OCI-LY3 (cell line): Measurements from ENCODE around the gene C6orf141.

Experiments used
- H2AFZ ChIP-seq: fragments of 200-600, 300-600 bp; shearing (Covaris generic); 2 replicates; pipeline ENCODE4 v1.6.0; 2014; ENCODE audit warnings: antibody characterized with exemption, low read depth, low read length
- H3K27ac ChIP-seq: fragments of 200-600, 300-600 bp; sonication (generic); 2 replicates; pipeline ENCODE4 v1.5.1; 2014; ENCODE audit warnings: mild to moderate bottlenecking, low read length, moderate library complexity, mixed read lengths
- H3K27me3 ChIP-seq: fragments of 200-600, 300-600 bp; sonication (generic); 2 replicates; pipeline ENCODE4 v1.6.1; 2014; ENCODE audit warnings: low read depth, low read length, mixed read lengths
- H3K36me3 ChIP-seq: fragments of 200-600, 300-600 bp; sonication (generic); replicated peaks from 2 replicates; pipeline ENCODE3; 2014; ENCODE audit warnings: low read depth, low read length, mixed read lengths
- H3K4me1 ChIP-seq: fragments of 300-600, 200-600 bp; sonication (generic); 2 replicates; pipeline ENCODE4 v1.6.1; 2014; ENCODE audit warnings: low read length, mixed read lengths
- H3K4me2 ChIP-seq: fragments of 200-600, 300-600 bp; sonication (generic); 2 replicates; pipeline ENCODE4 v1.6.1; 2014; ENCODE audit warnings: low read length, mixed read lengths
- H3K4me3 ChIP-seq: fragments of 300-600, 200-600 bp; sonication (generic); 2 replicates; pipeline ENCODE4 v1.5.1; 2014; ENCODE audit warnings: antibody characterized with exemption, mild to moderate bottlenecking, low read length, moderate library complexity
- H3K79me2 ChIP-seq: fragments of 300-600, 200-600 bp; shearing (Covaris generic); 2 replicates; pipeline ENCODE4 v1.6.1; 2014; ENCODE audit warnings: mild to moderate bottlenecking, low read length, mixed read lengths
- H3K9ac ChIP-seq: fragments of 300-600, 200-600 bp; shearing (Covaris generic); 2 replicates; pipeline ENCODE4 v1.6.0; 2014; ENCODE audit warnings: mild to moderate bottlenecking, low read length, moderate library complexity
- H3K9me3 ChIP-seq: fragments of 200-600, 300-600 bp; shearing (Covaris generic); 2 replicates; pipeline ENCODE4 v1.6.1; 2014; ENCODE audit warnings: low read length, mixed read lengths; ENCODE audit not compliant: insufficient read depth
- H4K20me1 ChIP-seq: fragments of 200-600, 300-600 bp; sonication (generic); 2 replicates; pipeline ENCODE4 v1.6.1; 2016; ENCODE audit warnings: low read length, mixed read lengths; ENCODE audit not compliant: insufficient read depth
- CTCF ChIP-seq: fragments of 200-600, 300-600 bp; sonication (generic); IDR thresholded peaks from 2 replicates; pipeline ENCODE4 v1.5.1; 2014; ENCODE audit warnings: antibody characterized with exemption, low read length, low read depth
- EZH2phosphoT487 ChIP-seq: fragments of 200-600 bp; shearing (Covaris generic); IDR thresholded peaks from 2 replicates; pipeline ENCODE4 v1.6.1; 2018; ENCODE audit warnings: antibody characterized with exemption, mixed run types, low read depth

C6orf141 gene

GRCh38 chr6:49524541-49524940 is 25.9 kb upstream of the C6orf141 start:
- H3K27me3 ChIP-seq = no peaks in the 10 kb centered on the region
- no peak overlapping the region for H3K4me3 ChIP-seq
- TF ChIP-seq CTCF (no peak), EZH2phosphoT487 (no peak)

DNA sequence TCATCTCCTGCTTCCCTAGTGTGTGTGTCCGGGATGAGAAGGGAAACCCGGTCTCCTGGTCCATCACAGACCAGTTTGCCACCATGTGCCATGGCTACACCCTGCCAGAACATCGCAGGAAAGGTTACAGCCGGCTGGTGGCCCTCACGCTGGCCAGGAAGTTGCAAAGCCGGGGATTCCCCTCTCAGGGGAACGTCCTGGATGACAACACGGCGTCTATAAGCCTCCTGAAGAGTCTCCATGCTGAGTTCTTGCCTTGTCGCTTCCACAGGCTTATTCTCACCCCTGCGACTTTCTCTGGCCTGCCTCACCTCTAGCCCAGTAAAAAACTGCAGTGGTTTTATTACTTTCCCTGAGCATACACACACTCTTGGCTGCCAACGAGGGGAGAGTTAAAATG is 23.9 kb upstream of the C6orf141 start:
- no peaks in the 10 kb centered on the region for H3K4me1 ChIP-seq
- H3K9ac ChIP-seq = no peak overlapping the region
- no peaks in the 10 kb centered on the region for H3K27me3 ChIP-seq
- no peaks in the 10 kb centered on the region for H3K79me2 ChIP-seq
- no peak overlapping the region for H3K4me2 ChIP-seq
- no peak overlapping the region for H2AFZ ChIP-seq
- TF ChIP-seq CTCF = no peak
- no peaks in the 10 kb centered on the region for H4K20me1 ChIP-seq
- no peak overlapping the region for H3K27ac ChIP-seq
- H3K4me3 ChIP-seq = no peak overlapping the region
- no peaks in the 10 kb centered on the region for H3K9me3 ChIP-seq
- H3K36me3 ChIP-seq = no peaks in the 10 kb centered on the region

More at GRCh38 chr6:49524541-49524940, 25.9 kb upstream of the C6orf141 start:
- H3K79me2 ChIP-seq = no peaks in the 10 kb centered on the region
- no peak overlapping the region for H3K4me2 ChIP-seq
- no peaks in the 10 kb centered on the region for H3K36me3 ChIP-seq
- no peaks in the 10 kb centered on the region for H4K20me1 ChIP-seq
- no peak overlapping the region for H2AFZ ChIP-seq
- no peak overlapping the region for H3K9ac ChIP-seq
- H3K9me3 ChIP-seq = no peaks in the 10 kb centered on the region
- peaks cover 5% of the 10 kb centered on the region for H3K4me1 ChIP-seq
- H3K27ac ChIP-seq = no peak overlapping the region

DNA sequence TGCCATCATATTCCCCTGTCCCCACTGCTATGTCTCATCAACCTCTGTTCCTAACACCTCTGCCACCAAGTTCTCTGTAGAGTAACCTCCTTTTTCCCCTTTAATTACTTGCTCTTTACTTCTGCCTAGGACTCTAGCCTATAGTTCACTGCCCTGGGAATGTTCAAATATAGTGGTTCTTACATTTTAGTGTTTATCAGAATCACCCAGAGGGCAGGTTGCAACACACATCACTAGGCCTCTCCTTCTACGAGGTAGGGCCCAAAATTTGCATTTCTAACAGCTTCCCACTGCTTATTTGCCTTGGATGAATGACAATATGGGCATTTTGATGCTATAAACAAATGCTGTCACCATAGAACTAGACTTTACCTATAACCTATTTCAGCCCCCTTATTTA is 23.1 kb upstream of the C6orf141 start:
- no peaks in the 10 kb centered on the region for H3K79me2 ChIP-seq
- no peaks in the 10 kb centered on the region for H3K27me3 ChIP-seq
- H3K4me3 ChIP-seq = no peak overlapping the region
- no peak for TF ChIP-seq EZH2phosphoT487
- TF ChIP-seq CTCF = no peak
- no peaks in the 10 kb centered on the region for H4K20me1 ChIP-seq
- H3K9me3 ChIP-seq = no peaks in the 10 kb centered on the region
- H3K36me3 ChIP-seq = no peaks in the 10 kb centered on the region
- H3K27ac ChIP-seq = no peak overlapping the region
- H3K4me2 ChIP-seq = no peak overlapping the region
- H2AFZ ChIP-seq = no peak overlapping the region
- no peak overlapping the region for H3K9ac ChIP-seq
- no peaks in the 10 kb centered on the region for H3K4me1 ChIP-seq

GRCh38 chr6:49528571-49528970 is 21.9 kb upstream of the C6orf141 start:
- no peaks in the 10 kb centered on the region for H3K27me3 ChIP-seq

More at GRCh38 chr6:49528571-49528970, 21.9 kb upstream of the C6orf141 start:
- Histone ChIP-seq H4K20me1 (no peaks in the 10 kb centered on the region), H3K4me2 (no peak overlapping the region), H3K36me3 (no peaks in the 10 kb centered on the region), H3K4me3 (no peak overlapping the region), H3K79me2 (no peaks in the 10 kb centered on the region), H3K9ac (no peak overlapping the region), H3K9me3 (no peaks in the 10 kb centered on the region), H3K27ac (no peak overlapping the region), H2AFZ (no peak overlapping the region), H3K4me1 (no peaks in the 10 kb centered on the region)
- TF ChIP-seq EZH2phosphoT487 (no peak), CTCF (no peak)
